Loucy (cell line): ENCODE data around the gene SLC23A3.

Experiments used
- H2AFZ ChIP-seq: fragments of 200-600 bp; sonication (generic); 2 replicates; pipeline ENCODE4 v1.6.0; 2016; ENCODE audit warnings: antibody characterized with exemption, mild to moderate bottlenecking, low read length, moderate library complexity
- H3F3A ChIP-seq: fragments of 200-600 bp; 2 replicates; pipeline ENCODE4 v1.6.0; 2016; ENCODE audit warnings: antibody characterized with exemption, low read depth, mild to moderate bottlenecking
- H3K27me3 ChIP-seq: fragments of 200-600 bp; sonication (generic); 2 replicates; pipeline ENCODE4 v1.6.1; 2014; ENCODE audit warnings: low read length, mild to moderate bottlenecking; ENCODE audit not compliant: insufficient read depth, poor library complexity, severe bottlenecking
- H3K36me3 ChIP-seq: fragments of 200-600 bp; sonication (generic); 2 replicates; pipeline ENCODE4 v1.6.1; 2016; ENCODE audit warnings: low read length; ENCODE audit not compliant: insufficient read depth
- H3K4me1 ChIP-seq: fragments of 200-600 bp; sonication (generic); 2 replicates; pipeline ENCODE4 v1.5.1; 2014; ENCODE audit warnings: low read length, mild to moderate bottlenecking; ENCODE audit not compliant: insufficient read depth, poor library complexity, severe bottlenecking
- H3K4me2 ChIP-seq: fragments of 200-600 bp; sonication (generic); 2 replicates; pipeline ENCODE4 v1.6.0; 2014; ENCODE audit warnings: antibody characterized with exemption, low read length, low read depth, mild to moderate bottlenecking; ENCODE audit not compliant: poor library complexity, severe bottlenecking
- H3K4me3 ChIP-seq: fragments of 200-600 bp; sonication (generic); 2 replicates; pipeline ENCODE4 v1.5.1; 2014; ENCODE audit warnings: low read length, mild to moderate bottlenecking, mixed read lengths; ENCODE audit not compliant: poor library complexity, severe bottlenecking
- H3K79me2 ChIP-seq: fragments of 200-600 bp; sonication (generic); 2 replicates; pipeline ENCODE4 v1.6.1; 2014; ENCODE audit warnings: low read length; ENCODE audit not compliant: insufficient read depth
- H3K9ac ChIP-seq: fragments of 200-600 bp; sonication (generic); 2 replicates; pipeline ENCODE4 v1.6.0; 2014; ENCODE audit warnings: mild to moderate bottlenecking, low read depth, low read length, moderate library complexity; ENCODE audit not compliant: poor library complexity, severe bottlenecking
- H3K9me2 ChIP-seq: fragments of 200-600 bp; sonication (generic); replicated peaks from 2 replicates; pipeline ENCODE4 v1.6.1; 2016; ENCODE audit warnings: low read depth, low read length, mixed read lengths
- H3K9me3 ChIP-seq: fragments of 200-600 bp; sonication (generic); 2 replicates; pipeline ENCODE4 v1.6.1; 2014; ENCODE audit warnings: mild to moderate bottlenecking, antibody characterized with exemption, low read length, low read depth; ENCODE audit not compliant: insufficient read depth
- H4K20me1 ChIP-seq: fragments of 200-600 bp; sonication (generic); 2 replicates; pipeline ENCODE4 v1.6.0; 2014; ENCODE audit warnings: antibody characterized with exemption, low read length, mild to moderate bottlenecking; ENCODE audit not compliant: insufficient read depth, poor library complexity, severe bottlenecking
- CTCF ChIP-seq: fragments of 200-600 bp; sonication (generic); conservative IDR thresholded peaks from 2 replicates; pipeline ENCODE4 v1.5.1; 2014; ENCODE audit warnings: mild to moderate bottlenecking, antibody characterized with exemption, low read length
- EZH2phosphoT487 ChIP-seq: fragments of 200-600 bp; IDR thresholded peaks from 2 replicates; pipeline ENCODE4 v1.6.1; 2018; ENCODE audit warnings: antibody characterized with exemption, mild to moderate bottlenecking, moderate library complexity, borderline replicate concordance

Gene SLC23A3

GRCh38 chr2:219112062-219112406 is 57.8 kb downstream of the SLC23A3 start:
- H3F3A ChIP-seq: no peaks in the 10 kb centered on the region
- H3K9me3 ChIP-seq: no peaks in the 10 kb centered on the region
- H3K79me2 ChIP-seq: no peaks in the 10 kb centered on the region; the same call in 1 of the 2 replicates
- no peak overlapping the region for H2AFZ ChIP-seq
- TF ChIP-seq EZH2phosphoT487 (no peak), CTCF (no peak)
- no peak overlapping the region for H3K9ac ChIP-seq
- peaks cover 7% of the 10 kb centered on the region for H3K4me1 ChIP-seq
- no peaks in the 10 kb centered on the region for H3K27me3 ChIP-seq
- no peaks in the 10 kb centered on the region for H3K9me2 ChIP-seq
- no peak overlapping the region for H3K4me3 ChIP-seq
- no peak overlapping the region for H3K4me2 ChIP-seq
- no peaks in the 10 kb centered on the region for H4K20me1 ChIP-seq
- no peaks in the 10 kb centered on the region for H3K36me3 ChIP-seq
